LNCaP clone FGC (cell line): ENCODE data around the gene C16orf78.

Source experiments
- DNase-seq: peaks from one replicate; pipeline ENCODE4 v3.0.0-alpha.2; 2011; ENCODE audit warnings: low read depth
- H3K4me3 ChIP-seq: 2 replicates; pipeline ENCODE4 v1.5.1; 2011; ENCODE audit warnings: mild to moderate bottlenecking, low read depth, low read length, control low read depth
- TF ChIP-seq, protein P1 (sequence below): IDR thresholded peaks from 2 replicates; pipeline ENCODE4 v1.5.1; 2012; ENCODE audit warnings: mild to moderate bottlenecking; ENCODE audit not compliant: control insufficient read depth, insufficient read depth; ENCODE audit errors: extremely low read depth

Gene C16orf78

DNA sequence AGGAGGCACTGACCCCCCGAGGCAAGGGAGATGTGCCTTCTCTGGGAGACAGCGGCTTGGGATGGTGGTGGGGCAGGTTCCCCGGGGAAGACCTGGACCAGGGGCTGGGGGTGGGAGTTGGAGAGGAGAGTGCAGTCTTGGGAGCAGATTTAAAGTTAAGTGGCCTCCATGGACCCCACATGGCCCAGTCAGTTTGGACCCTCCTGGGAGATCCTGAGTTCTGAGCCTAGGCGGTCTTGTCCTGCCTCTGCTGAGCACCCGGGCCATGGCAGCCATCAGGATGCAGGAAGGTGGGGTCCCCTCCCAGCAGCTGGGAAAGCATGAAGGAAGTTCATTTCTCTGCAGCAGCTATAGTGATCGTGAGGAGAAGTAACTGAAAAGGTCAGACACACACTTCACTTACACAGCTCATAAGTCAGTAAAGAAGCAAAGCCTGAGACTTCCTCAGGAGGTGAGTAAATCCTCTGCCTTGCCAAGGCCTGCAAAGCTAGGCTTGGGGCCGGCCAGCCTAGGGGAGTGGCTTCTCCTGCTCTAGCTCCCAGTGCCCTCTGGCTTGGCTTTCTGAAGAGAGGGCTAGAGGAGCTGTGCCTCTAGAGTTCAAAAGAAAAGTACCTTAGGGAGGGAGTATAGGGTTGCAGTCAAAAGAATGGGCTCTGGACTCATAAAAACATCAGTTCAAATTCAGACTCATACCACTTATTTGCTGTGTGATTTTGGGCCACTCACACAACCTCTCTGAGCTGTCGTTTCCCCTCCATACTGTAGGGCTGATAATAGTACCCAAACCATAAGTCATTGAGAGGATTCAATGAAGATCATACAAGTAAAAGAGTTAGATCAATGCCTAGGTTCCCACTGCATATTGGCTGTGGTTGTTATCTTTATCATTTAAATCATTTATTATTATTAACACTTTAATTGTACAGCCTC lies 31.0 kb upstream of the C16orf78 start:
- DNase-seq: no peak
- TF ChIP-seq, protein P1, sequence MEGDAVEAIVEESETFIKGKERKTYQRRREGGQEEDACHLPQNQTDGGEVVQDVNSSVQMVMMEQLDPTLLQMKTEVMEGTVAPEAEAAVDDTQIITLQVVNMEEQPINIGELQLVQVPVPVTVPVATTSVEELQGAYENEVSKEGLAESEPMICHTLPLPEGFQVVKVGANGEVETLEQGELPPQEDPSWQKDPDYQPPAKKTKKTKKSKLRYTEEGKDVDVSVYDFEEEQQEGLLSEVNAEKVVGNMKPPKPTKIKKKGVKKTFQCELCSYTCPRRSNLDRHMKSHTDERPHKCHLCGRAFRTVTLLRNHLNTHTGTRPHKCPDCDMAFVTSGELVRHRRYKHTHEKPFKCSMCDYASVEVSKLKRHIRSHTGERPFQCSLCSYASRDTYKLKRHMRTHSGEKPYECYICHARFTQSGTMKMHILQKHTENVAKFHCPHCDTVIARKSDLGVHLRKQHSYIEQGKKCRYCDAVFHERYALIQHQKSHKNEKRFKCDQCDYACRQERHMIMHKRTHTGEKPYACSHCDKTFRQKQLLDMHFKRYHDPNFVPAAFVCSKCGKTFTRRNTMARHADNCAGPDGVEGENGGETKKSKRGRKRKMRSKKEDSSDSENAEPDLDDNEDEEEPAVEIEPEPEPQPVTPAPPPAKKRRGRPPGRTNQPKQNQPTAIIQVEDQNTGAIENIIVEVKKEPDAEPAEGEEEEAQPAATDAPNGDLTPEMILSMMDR: no peak
- no peak overlapping the region for H3K4me3 ChIP-seq

DNA sequence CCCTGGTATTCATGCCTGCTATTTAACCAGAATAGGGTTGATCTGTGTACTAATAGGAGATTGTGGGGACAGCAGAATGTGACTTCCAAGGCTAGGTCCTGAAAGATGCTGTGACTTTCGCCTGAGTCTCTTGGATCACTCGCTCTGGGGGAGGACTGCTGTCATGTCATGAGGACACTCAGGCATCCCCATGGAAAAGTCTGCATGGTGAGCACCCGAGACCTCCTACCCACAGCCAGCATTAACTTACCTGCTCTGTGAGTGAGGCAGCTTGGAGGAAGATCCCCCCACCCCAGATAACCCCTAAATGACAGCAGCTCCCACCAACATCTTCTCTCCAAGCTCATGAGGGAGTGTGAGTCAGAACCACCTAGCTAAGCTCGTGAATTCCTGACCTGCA lies 30.3 kb upstream of the C16orf78 start:
- no peak for DNase-seq
- TF ChIP-seq, protein P1: no peak
- no peak overlapping the region for H3K4me3 ChIP-seq

DNA sequence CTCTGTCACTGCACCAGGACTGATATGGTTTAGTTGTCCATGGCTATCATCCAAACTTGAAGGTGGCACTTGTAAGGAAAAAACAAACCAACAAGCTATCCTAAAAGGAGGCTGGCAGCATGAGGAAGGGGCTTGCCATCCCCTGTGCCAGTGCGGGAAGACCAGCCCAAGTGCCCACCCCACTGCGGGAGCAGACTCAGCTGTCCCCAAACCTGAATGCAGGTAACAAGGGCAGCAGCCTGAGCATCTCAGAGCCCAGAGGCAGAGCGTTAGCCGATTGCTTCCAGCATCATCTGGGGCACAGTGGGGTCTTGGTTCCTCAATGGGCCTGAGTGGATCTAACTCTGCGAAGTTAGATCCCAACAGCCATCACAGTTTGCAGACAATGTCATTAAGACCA lies 29.2 kb upstream of the C16orf78 start:
- DNase-seq: no peak
- no peak overlapping the region for H3K4me3 ChIP-seq
- TF ChIP-seq, protein P1: no peak

DNA sequence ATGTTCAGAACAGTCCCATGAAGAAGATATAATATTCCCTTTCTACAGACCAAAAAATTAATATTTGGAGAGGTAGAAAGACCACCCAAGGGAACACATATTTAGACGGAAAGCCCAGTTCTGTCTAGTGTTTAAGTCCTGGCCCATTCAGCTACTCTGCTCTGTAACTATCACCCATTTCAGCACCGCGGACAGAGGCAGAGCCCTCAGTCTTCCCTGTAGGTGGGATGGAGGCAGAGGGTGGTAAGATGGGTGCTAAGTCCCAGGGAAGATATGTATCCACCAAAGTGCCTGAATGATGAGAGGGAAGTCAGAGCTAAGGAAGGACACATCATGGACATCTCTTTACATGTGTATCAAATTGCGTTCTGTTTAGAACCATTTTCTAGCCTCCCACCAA lies 27.8 kb upstream of the C16orf78 start:
- TF ChIP-seq, protein P1: no peak
- no peak for DNase-seq
- no peak overlapping the region for H3K4me3 ChIP-seq

DNA sequence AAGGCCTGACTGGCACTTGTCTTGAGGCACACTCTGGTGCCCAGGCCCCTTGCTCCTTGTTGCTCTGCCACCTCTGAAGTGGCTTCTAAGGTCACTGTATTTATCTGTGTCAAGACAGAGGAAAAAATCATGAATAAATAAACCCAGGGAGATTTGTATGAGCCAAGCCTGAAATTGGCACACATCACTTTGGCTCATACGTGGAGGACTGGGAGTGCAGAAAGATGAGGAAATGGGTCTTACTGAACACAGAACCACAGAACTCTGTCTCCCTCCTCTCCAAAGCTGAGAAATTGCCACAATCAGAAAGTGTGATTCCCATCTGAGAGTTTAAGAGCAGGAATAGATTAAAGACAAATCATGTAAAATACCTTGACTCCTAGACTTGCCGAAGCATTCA lies 27.1 kb upstream of the C16orf78 start:
- TF ChIP-seq, protein P1: no peak
- DNase-seq: no peak

DNA sequence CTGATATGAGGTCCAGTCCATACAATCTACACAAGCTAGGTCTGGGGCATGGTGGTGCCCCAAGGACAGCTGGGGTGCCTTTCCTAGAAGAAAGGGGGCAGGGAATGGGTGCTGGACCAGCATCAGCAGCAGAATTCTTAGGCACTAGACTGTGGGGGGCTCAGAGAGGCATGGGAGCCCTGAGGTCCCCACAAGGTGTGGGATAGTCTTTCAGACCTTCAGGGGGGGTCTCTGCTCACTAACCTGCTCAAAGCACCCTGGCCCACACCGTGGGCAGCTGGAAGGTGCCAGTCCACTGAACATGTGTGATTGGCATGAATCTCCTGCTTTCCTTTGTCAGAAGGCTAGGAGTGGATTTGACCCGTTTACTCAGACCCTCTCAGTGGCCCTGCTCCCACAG lies 26.1 kb upstream of the C16orf78 start:
- no peak overlapping the region for H3K4me3 ChIP-seq
- TF ChIP-seq, protein P1: no peak
- DNase-seq: no peak

More for the DNA sequence above, 27.1 kb upstream of the C16orf78 start:
- no peak overlapping the region for H3K4me3 ChIP-seq
